Skeletal muscle tissue (tissue), 4 donors: ENCODE results near the gene NSUN4. TPM values are rescaled to one million over a fixed set of nuclear protein-coding genes. Genes with fewer than 3 reads are reported as not detected.
"Not testable (repeated sequence)": the region's sequence is repeated elsewhere in the genome, so short reads cannot be mapped to it uniquely, and the experiment has no call there.

Source experiments
- H3K27ac ChIP-seq: one replicate; pipeline ENCODE4 v1.7.0; 2013; ENCODE audit warnings: mild to moderate bottlenecking, low read depth, low read length, inconsistent platforms
- H3K27me3 ChIP-seq, 3 donors: one replicate each; pipeline ENCODE4 v1.7.0; 2013; ENCODE audit warnings: low read length in 3 of 3; ENCODE audit not compliant: control insufficient read depth in 3 of 3, insufficient read depth in 3 of 3
- H3K36me3 ChIP-seq, 3 donors: one replicate each; pipeline ENCODE4 v1.7.0; 2013; ENCODE audit warnings: low read length in 3 of 3; ENCODE audit not compliant: control insufficient read depth in 3 of 3, insufficient read depth in 3 of 3
- H3K4me1 ChIP-seq, 3 donors: one replicate each; pipeline ENCODE4 v1.7.0; 2013; ENCODE audit warnings: low read length in 3 of 3, mild to moderate bottlenecking in 3 of 3; ENCODE audit not compliant: control insufficient read depth in 3 of 3, insufficient read depth in 3 of 3
- H3K4me3 ChIP-seq, 3 donors: one replicate each; pipeline ENCODE4 v1.7.0; 2013; ENCODE audit warnings: low read length in 3 of 3
- H3K9ac ChIP-seq, 3 donors: one replicate each; pipeline ENCODE4 v1.7.0; 2013; ENCODE audit warnings: low read length in 3 of 3, mild to moderate bottlenecking in 3 of 3, moderate library complexity in 2 of 3, low read depth in 1 of 3
- H3K9me3 ChIP-seq, 3 donors: one replicate each; pipeline ENCODE4 v1.7.0; 2013; ENCODE audit warnings: low read length in 3 of 3; ENCODE audit not compliant: control insufficient read depth in 3 of 3
- total RNA-seq: library from RNA; depleted of rRNA; stranded (reverse); fragments of >200 nt; gene quantifications from one replicate; pipeline ENCODE4 v1.2.3, GENCODE V29; 2014
- donor health status: Osteomylitis.

The NSUN4 gene
- total RNA-seq, 1 donor from 2014 or later, result 11.5 TPM

GRCh38 chr1:46325285-46326076 lies 15.1 kb upstream of the NSUN4 start:
- not testable (repeated sequence) for H3K27ac ChIP-seq, H3K9me3 ChIP-seq, H3K4me3 ChIP-seq, H3K9ac ChIP-seq, H3K4me1 ChIP-seq, H3K36me3 ChIP-seq, H3K27me3 ChIP-seq

DNA sequence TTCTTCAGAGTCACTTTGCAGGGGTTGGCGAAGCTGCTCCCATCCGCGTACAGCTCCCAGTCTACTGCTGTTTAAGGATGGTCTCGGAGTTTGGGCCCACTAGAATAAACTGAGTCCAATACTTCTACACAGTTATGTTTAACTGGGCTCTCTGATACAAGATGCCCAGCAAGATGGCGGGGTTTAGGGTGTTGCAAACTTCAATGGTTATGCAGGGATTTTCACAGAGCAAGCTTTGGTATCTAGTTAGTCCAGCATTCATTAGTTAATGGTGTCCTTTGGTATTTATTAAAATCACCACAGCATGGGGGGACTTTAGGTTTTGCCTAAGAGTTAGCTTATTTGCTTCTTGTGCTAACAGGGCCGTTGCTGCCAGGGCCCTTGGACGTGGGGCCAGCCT lies 12.4 kb upstream of the NSUN4 start:
- not testable (repeated sequence) for H3K27ac ChIP-seq, H3K4me1 ChIP-seq, H3K4me3 ChIP-seq, H3K27me3 ChIP-seq, H3K9me3 ChIP-seq, H3K9ac ChIP-seq, H3K36me3 ChIP-seq

DNA sequence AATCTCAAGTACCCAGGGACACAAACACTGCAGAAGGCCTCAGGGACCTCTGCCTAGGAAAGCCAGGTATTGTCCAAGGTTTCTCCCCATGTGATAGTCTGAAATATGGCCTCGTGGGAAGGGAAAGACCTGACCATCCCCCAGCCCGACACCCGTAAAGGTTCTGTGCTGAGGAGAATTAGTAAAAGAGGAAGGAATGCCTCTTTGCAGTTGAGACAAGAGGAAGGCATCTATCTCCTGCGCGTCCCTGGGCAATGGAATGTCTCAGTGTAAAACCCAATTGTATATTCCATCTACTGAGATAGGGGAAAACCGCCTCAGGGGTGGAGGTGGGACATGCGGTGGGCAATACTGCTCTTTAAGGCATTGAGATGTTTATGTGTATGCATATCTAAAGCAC lies 10.8 kb upstream of the NSUN4 start:
- H3K9me3 ChIP-seq, H3K36me3 ChIP-seq, H3K27ac ChIP-seq, H3K4me1 ChIP-seq, H3K27me3 ChIP-seq, H3K9ac ChIP-seq, H3K4me3 ChIP-seq: not testable (repeated sequence)

DNA sequence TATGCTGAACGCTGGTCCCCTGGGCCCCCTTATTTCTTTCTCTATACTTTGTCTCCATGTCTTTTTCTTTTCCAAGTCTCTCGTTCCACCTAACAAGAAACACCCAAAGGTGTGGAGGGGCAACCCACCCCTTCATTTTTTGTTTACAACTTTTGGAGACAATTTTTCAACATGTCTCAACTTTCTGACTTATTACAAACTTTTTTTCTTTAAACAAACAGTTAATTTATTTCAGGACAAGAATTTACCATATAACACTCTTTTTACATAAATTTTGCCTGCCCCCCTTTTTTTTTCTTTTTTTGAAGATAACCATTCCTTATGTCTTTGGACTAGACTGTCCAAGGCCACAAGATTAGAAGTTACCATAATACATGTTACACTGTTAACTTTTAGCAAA lies 10.2 kb upstream of the NSUN4 start:
- not testable (repeated sequence) for H3K9ac ChIP-seq, H3K27me3 ChIP-seq, H3K9me3 ChIP-seq, H3K4me3 ChIP-seq, H3K27ac ChIP-seq, H3K4me1 ChIP-seq, H3K36me3 ChIP-seq

GRCh38 chr1:46331786-46332540 lies 8.6 kb upstream of the NSUN4 start:
- H3K27ac ChIP-seq, H3K27me3 ChIP-seq, H3K9ac ChIP-seq, H3K4me3 ChIP-seq, H3K36me3 ChIP-seq, H3K4me1 ChIP-seq, H3K9me3 ChIP-seq: not testable (repeated sequence)

DNA sequence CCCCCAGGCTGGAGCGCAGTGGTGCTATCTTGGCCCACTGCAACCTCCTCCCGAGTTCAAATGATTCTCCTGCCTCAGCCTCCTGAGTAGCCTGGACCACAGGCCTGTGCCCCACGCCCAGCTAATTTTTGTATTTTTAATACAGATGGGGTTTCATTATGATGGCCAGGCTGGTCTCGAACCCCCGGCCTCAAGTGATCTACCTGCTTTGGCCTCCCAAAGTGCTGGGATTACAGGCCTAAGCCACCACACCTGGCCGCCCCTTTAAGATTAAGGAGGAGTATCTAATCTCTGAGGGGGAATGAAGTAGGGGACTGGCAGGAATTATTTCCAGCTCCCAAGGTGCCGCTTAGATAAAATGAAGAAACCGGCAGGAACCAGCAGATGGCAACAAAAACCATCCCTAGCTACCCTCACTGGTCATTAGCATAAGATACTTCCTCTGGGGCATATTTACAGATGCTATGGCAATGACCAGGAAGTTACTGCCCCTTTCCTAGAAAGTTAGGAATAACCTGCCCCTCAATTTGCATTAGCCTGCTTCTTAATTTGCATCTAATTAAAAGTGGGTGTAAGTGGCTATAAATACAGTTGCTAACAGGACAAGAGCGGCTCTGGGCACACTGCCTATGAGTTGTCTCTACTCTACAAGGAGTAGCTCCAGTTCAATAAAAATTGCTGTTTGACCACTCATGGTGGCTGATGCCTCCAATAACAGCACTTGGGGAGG lies 7.1 kb upstream of the NSUN4 start:
- H3K4me1 ChIP-seq, result no peaks in the 10 kb centered on the region
- no peaks in the 10 kb centered on the region for H3K27me3 ChIP-seq
- no peaks in the 10 kb centered on the region for H3K36me3 ChIP-seq
- no peak overlapping the region for H3K4me3 ChIP-seq
- H3K9me3 ChIP-seq, result no peaks in the 10 kb centered on the region
- H3K9ac ChIP-seq, result no peak overlapping the region
- H3K27ac ChIP-seq, result no peak overlapping the region

GRCh38 chr1:46334030-46334384 lies 6.6 kb upstream of the NSUN4 start:
- Histone ChIP-seq H3K9ac (no peak overlapping the region), H3K4me3 (no peak overlapping the region), H3K9me3 (no peaks in the 10 kb centered on the region), H3K27ac (no peak overlapping the region), H3K27me3 (no peaks in the 10 kb centered on the region), H3K36me3 (no peaks in the 10 kb centered on the region), H3K4me1 (no peaks in the 10 kb centered on the region)

DNA sequence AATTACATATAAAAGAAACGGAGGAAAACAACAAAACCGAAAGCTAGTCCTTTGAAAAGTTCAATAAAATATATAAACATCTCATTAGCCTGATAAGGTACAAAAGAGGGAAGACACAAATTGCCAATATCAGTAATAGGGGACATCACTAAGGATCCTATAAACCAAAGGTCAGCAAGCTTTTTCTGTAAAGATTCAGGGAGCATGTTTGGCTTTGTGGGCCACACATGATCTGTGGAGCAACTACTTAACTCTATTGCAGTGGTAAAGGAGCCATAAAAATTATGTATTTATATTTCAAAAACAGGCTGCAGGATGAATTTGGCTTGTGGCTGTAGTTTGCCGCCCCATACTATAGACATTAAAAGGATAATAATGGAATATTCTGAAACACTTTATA lies 5.5 kb upstream of the NSUN4 start:
- no peaks in the 10 kb centered on the region for H3K9me3 ChIP-seq
- H3K36me3 ChIP-seq, result no peaks in the 10 kb centered on the region
- peaks cover 0 to 5% (median 0%) of the 10 kb centered on the region in 3 donors for H3K4me1 ChIP-seq
- no peak overlapping the region for H3K9ac ChIP-seq
- H3K4me3 ChIP-seq, result no peak overlapping the region
- H3K27me3 ChIP-seq, result no peaks in the 10 kb centered on the region
- H3K27ac ChIP-seq, result no peak overlapping the region

DNA sequence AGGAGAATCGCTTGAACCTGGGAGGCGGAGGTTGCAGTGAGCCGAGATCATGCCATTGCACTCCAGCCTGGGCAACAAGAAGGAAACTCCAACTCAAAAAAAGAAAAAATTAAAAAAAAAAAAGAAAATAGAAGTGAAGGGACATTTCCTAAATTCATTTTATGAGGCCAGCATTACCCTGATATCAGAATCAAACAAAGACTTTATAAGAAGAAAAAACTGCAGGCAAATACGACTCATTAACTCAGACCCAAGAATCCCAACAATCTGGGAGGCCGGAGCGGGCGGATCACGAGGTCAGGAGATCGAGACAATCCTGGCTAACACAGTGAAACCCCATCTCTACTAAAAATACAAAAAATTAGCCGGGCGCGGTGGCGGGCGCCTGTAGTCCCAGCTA lies 3.2 kb upstream of the NSUN4 start:
- H3K9ac ChIP-seq, H3K36me3 ChIP-seq, H3K4me3 ChIP-seq, H3K27ac ChIP-seq, H3K27me3 ChIP-seq, H3K9me3 ChIP-seq: not testable (repeated sequence)
- H3K4me1 ChIP-seq, result peaks cover 11 to 22% (median 18%) of the 10 kb centered on the region in 3 donors
